Measurements from ENCODE around the gene ARHGAP18.

- no peak for TF ChIP-seq SUZ12 (IDR thresholded peaks at IDR 0.05; ENCODE audit: extremely low read depth, insufficient read depth, insufficient read length)
- TF ChIP-seq YY1 (IDR thresholded peaks at IDR 0.05; ENCODE audit: insufficient read depth, insufficient read length): no peak
- TF ChIP-seq ZNF274 (IDR thresholded peaks at IDR 0.05; ENCODE audit: low read depth, low read length): no peak
Measured at GRCh38 chr6:129665555-129665954, 44.4 kb downstream of the ARHGAP18 start.
